Erythroblast (primary cell): Measurements from ENCODE around the gene TRAF7.

Experiments
- DNase-seq, 2 experiments: peaks; one replicate each; lab custom pipeline; 2025; lab: John Stamatoyannopoulos, UW
- GATA1 ChIP-seq: IDR thresholded peaks from 2 replicates; pipeline ENCODE4 v1.6.1; 2011; ENCODE audit warnings: low read depth, mild to moderate bottlenecking, control low read depth, low read length, moderate library complexity
- POLR2A ChIP-seq: IDR thresholded peaks from 2 replicates; pipeline ENCODE4 v1.6.1; 2011; ENCODE audit warnings: mild to moderate bottlenecking, low read length

Gene TRAF7

GRCh38 chr16:2135770-2136490 lies 19.7 kb upstream of the TRAF7 start, which contains the start of gene PKD1:
Gene PKD1 (minus strand): TSS chr16:2135898. CDS start chr16:2135689, 209 bp downstream.
- TF ChIP-seq POLR2A: peak; percentile 14
- peak; percentile 94 to 96 for DNase-seq

GRCh38 chr16:2142942-2143877 lies 12.4 kb upstream of the TRAF7 start:
- DNase-seq: no peak
- no peak for TF ChIP-seq GATA1
- no peak for TF ChIP-seq POLR2A

GRCh38 chr16:2143878-2144485 lies 11.6 kb upstream of the TRAF7 start:
- no peak for DNase-seq
- no peak for TF ChIP-seq POLR2A
- TF ChIP-seq GATA1: no peak

- no peak for DNase-seq
- TF ChIP-seq GATA1 (no peak), POLR2A (no peak)
These were observed 9.7 kb upstream of the TRAF7 start for GRCh38 chr16:2145843-2146242.

- TF ChIP-seq POLR2A: no peak
- no peak for TF ChIP-seq GATA1
- DNase-seq: no peak
These were observed 8.2 kb upstream of the TRAF7 start for GRCh38 chr16:2147378-2147777.

GRCh38 chr16:2147981-2148671 lies 7.5 kb upstream of the TRAF7 start, which contains the start of gene RAB26:
Gene RAB26 (plus strand): TSS chr16:2148625. CDS start chr16:2148784, 159 bp downstream.
- DNase-seq: peak; percentile 42 to 56
- TF ChIP-seq POLR2A (no peak), GATA1 (no peak)

- TF ChIP-seq GATA1 (no peak), POLR2A (no peak)
- peak in 1 of 2 experiments; percentile 38 for DNase-seq
These were observed 6.6 kb upstream of the TRAF7 start for GRCh38 chr16:2148714-2149629.

GRCh38 chr16:2149630-2150417 lies 5.8 kb upstream of the TRAF7 start:
- no peak for DNase-seq
- peak; percentile 19 for TF ChIP-seq POLR2A
- no peak for TF ChIP-seq GATA1

GRCh38 chr16:2150418-2151187 lies 5.0 kb upstream of the TRAF7 start:
- peak in 1 of 2 experiments; percentile 40 for DNase-seq
- TF ChIP-seq GATA1 (no peak), POLR2A (no peak)

- peak; percentile 36 for TF ChIP-seq POLR2A
- TF ChIP-seq GATA1: no peak
- no peak for DNase-seq
These were observed 4.1 kb upstream of the TRAF7 start for GRCh38 chr16:2151188-2152091.
